HepG2 (cell line): Measurements from ENCODE around the gene SCGB1D4. TPM values are rescaled to one million over a fixed set of nuclear protein-coding genes. Genes with fewer than 3 reads are reported as not detected.

Experiments
- ATAC-seq: fragments of 200-7000 bp; cut with Tn5 transposase; 3 replicates; pipeline ENCODE4 v1.9.1; 2020; ENCODE audit warnings: mild to moderate bottlenecking, moderate library complexity
- BruUV-seq: library from RNA; stranded (reverse); fragments of 400-500 nt; replicated peaks from 2 replicates; lab custom pipeline; 2021; lab: Mats Ljungman, UMichigan
- CTCF ChIA-PET: fragments of 300-600 bp; formaldehyde crosslinking; extraction: SDS; loops from one replicate; lab custom pipeline; 2021; ENCODE audit warnings: low total read pairs, inconsistent platforms, low intra/inter-chr PET ratio; lab: Yijun Ruan, JAX
- POLR2A ChIA-PET: fragments of 350-600 bp; sonication (Branson Sonifier 250); formaldehyde crosslinking; loops from one replicate; lab custom pipeline; 2020; ENCODE audit warnings: antibody characterized with exemption, inconsistent platforms; lab: Yijun Ruan, JAX
- DNase-seq: peaks from one replicate; pipeline ENCODE4 v3.0.0-alpha.2; 2015; ENCODE audit warnings: low spot score
- FAIRE-seq: peaks from 3 replicates; lab custom pipeline; 2011; peaks lifted over from hg19 to GRCh38; lab: Jason Lieb, UNC
- H2AFZ ChIP-seq: one replicate; pipeline ENCODE4 v1.6.1; 2011; ENCODE audit warnings: low read length, inconsistent platforms
- H3K27ac ChIP-seq: fragments of 300-600 bp; 3 replicates; pipeline ENCODE4 v1.8.0; 2011; ENCODE audit warnings: mixed run types, mild to moderate bottlenecking, mixed read lengths, low read length, inconsistent platforms; ENCODE audit not compliant: insufficient read depth; ENCODE audit errors: extremely low read length
- H3K27me3 ChIP-seq, 2 experiments: fragments of 200-600 bp in 1 of 2; 2 replicates in 1 of 2; 3 replicates in 1 of 2; pipeline versions ENCODE4 v1.6.0 to v1.8.0; 2011; ENCODE audit warnings: low read length in 2 of 2, mild to moderate bottlenecking in 2 of 2, moderate library complexity in 2 of 2, inconsistent platforms in 1 of 2; ENCODE audit not compliant: insufficient read depth in 2 of 2, control insufficient read depth in 1 of 2
- H3K36me3 ChIP-seq, 2 experiments: fragments of 200-600 bp in 1 of 2; replicated peaks in 1 of 2; 2 replicates in 1 of 2; 3 replicates in 1 of 2; pipeline versions ENCODE4 v1.5.1 to v1.8.0; 2011; ENCODE audit warnings: low read length in 2 of 2, inconsistent platforms in 1 of 2; ENCODE audit not compliant: insufficient read depth in 2 of 2, control insufficient read depth in 1 of 2
- H3K4me1 ChIP-seq: 2 replicates; pipeline ENCODE4 v1.5.1; 2012; ENCODE audit warnings: low read length, inconsistent platforms; ENCODE audit not compliant: insufficient read depth
- H3K4me2 ChIP-seq: 2 replicates; pipeline ENCODE4 v1.6.0; 2011; ENCODE audit warnings: low read depth, low read length, inconsistent platforms
- H3K4me3 ChIP-seq, 3 experiments: fragments of 200-600 bp in 1 of 3; sonication (generic), shearing (Covaris generic) in 1 of 3; replicated peaks in 1 of 3; 2 replicates each; pipeline ENCODE4 v1.5.1; 2011 to 2016; ENCODE audit warnings: low read length in 3 of 3, inconsistent platforms in 2 of 3, low read depth in 2 of 3, mild to moderate bottlenecking in 2 of 3, control low read depth in 1 of 3, mixed read lengths in 1 of 3; ENCODE audit not compliant: insufficient read depth in 1 of 3
- H3K79me2 ChIP-seq: one replicate; pipeline ENCODE4 v1.6.1; 2011; ENCODE audit warnings: low read length, inconsistent platforms; ENCODE audit not compliant: insufficient read depth
- H3K9ac ChIP-seq: 2 replicates; pipeline ENCODE4 v1.6.0; 2011; ENCODE audit warnings: mild to moderate bottlenecking, low read depth, low read length, inconsistent platforms; ENCODE audit not compliant: insufficient read depth
- H3K9me3 ChIP-seq: 2 replicates; pipeline ENCODE4 v1.5.1; 2012; ENCODE audit warnings: mild to moderate bottlenecking, low read length
- H4K20me1 ChIP-seq: 2 replicates; pipeline ENCODE4 v1.6.0; 2011; ENCODE audit warnings: inconsistent platforms, mild to moderate bottlenecking, low read length, moderate library complexity; ENCODE audit not compliant: insufficient read depth
- ONECUT2 ChIP-seq: sonication (generic); formaldehyde crosslinking; IDR thresholded peaks from 2 replicates; pipeline ENCODE4 v1.4.0; 2020; ENCODE audit warnings: missing genetic modification reagents
- ZNF572 ChIP-seq: sonication (generic); formaldehyde crosslinking; IDR thresholded peaks from 2 replicates; pipeline ENCODE4 v1.5.1; 2020; ENCODE audit warnings: mild to moderate bottlenecking, missing genetic modification reagents
- ZNF775 ChIP-seq: sonication (generic); formaldehyde crosslinking; IDR thresholded peaks from 2 replicates; pipeline ENCODE4 v1.4.0; 2020; ENCODE audit warnings: missing genetic modification reagents, mild to moderate bottlenecking, moderate library complexity, borderline replicate concordance
- WGBS: methylation state at CpG from one replicate; pipeline ENCODE4 v1.1.6; 2017; ENCODE audit warnings: low lambda C conversion rate; 5-methylcytosine and 5-hydroxymethylcytosine counted together
- in situ Hi-C: cut with HindIII; loops from 2 replicates; pipeline ENCODE4 v1.10.0; 2017; ENCODE audit warnings: low pct_unique_long_range_greater_than_20kb; ENCODE audit not compliant: extremely low pct_ligation_motif_present
- intact Hi-C: fragments of 100-400 bp; cut with micrococcal nuclease; formaldehyde crosslinking; loops from one replicate; pipeline ENCODE4 v1.10.0; 2022; ENCODE audit not compliant: unreplicated experiment
- polyA plus RNA-seq, 8 experiments: library from polyadenylated mRNA; depleted of rRNA in 3 of 8; stranded (reverse) in 7 of 8; unstranded in 1 of 8; fragments of >200 nt; fragmentation: Illumina TruSeq in 4 of 8; extraction: Trizol in 4 of 8; gene quantifications; 2 replicates each; pipeline versions ENCODE4 v1.2.1 to v1.2.3, GENCODE V29; 2011 to 2016; ENCODE audit warnings: low read depth in 4 of 8, missing spikeins in 1 of 8, mixed read lengths in 1 of 8; ENCODE audit not compliant: insufficient read depth in 1 of 8
- total RNA-seq, 5 experiments: library from RNA; depleted of rRNA; stranded (reverse); fragments of >200 nt; fragmentation: Illumina TruSeq; extraction: Trizol; gene quantifications; 2 replicates each; pipeline ENCODE4 v1.2.3, GENCODE V29; 2016; ENCODE audit warnings: low read depth in 1 of 5
- TF ChIP-seq, protein P1 (sequence below): sonication (generic); formaldehyde crosslinking; IDR thresholded peaks from 2 replicates; pipeline ENCODE4 v1.8.1; 2022; ENCODE audit warnings: mild to moderate bottlenecking, missing genetic modification reagents
- TF ChIP-seq, protein P2 (sequence below): sonication (generic); formaldehyde crosslinking; conservative IDR thresholded peaks from 2 replicates; pipeline ENCODE4 v1.8.0; 2022; ENCODE audit warnings: mild to moderate bottlenecking, moderate library complexity, missing genetic modification reagents
- TF ChIP-seq, protein P3 (sequence below): sonication (generic); formaldehyde crosslinking; IDR thresholded peaks from 2 replicates; pipeline ENCODE4 v1.4.0; 2020; ENCODE audit warnings: missing genetic modification reagents, borderline replicate concordance
- TF ChIP-seq, protein P4 (sequence below): sonication (generic); formaldehyde crosslinking; IDR thresholded peaks from 2 replicates; pipeline ENCODE4 v1.8.0; 2022; ENCODE audit warnings: mild to moderate bottlenecking, missing genetic modification reagents, moderate library complexity

SCGB1D4 gene
- total and polyA plus RNA-seq, 2 of the 13 experiments (the other 11 are each of a cell fraction or from before 2014, with no cell fraction given) = not detected

DNA sequence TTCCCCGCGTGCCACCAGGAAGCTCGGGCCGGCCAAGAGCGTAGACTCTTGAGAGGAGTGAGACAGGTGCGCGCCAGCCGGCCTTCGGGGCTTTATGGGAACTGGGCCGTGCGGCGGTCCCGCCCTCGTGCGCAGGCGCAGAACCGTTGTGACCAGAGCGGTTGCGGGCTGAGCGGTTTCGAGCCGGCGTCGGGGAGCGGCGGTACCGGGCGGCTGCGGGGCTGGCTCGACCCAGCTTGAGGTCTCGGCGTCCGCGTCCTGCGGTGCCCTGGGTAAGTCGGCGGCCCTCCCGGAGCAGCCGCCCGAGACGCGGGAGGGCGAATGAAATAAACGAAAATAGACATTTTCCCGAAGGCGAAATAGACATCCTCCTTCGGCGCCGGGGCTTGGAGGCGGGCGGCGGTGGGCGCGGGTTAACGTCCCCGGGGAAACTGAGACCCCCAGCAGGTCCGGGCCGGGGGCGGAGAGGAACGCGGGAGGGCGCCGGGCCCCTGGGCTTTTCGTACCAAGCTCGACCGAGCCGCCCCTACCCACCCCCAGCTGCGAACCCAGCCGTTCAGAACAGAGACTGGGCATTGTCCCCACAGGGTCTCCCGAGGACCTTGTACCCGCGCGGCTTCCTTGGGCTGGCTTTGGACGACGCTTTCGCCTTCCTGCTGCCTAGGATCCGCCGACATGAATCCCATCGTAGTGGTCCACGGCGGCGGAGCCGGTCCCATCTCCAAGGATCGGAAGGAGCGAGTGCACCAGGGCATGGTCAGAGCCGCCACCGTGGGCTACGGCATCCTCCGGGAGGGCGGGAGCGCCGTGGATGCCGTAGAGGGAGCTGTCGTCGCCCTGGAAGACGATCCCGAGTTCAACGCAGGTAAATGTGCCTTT, 38.7 kb upstream of the SCGB1D4 start, which contains the start of gene ASRGL1:
Gene ASRGL1 (plus strand): TSS at position 146 of the 879 bp plus-strand sequence. CDS start 530 bp downstream, at position 676.
- no peaks in the 10 kb centered on the region for H4K20me1 ChIP-seq
- peaks cover 9% of the 10 kb centered on the region for H3K79me2 ChIP-seq
- DNase-seq = peak; percentile 43
- WGBS = 0% methylated on average over 13 of the region's 98 CpGs
- H2AFZ ChIP-seq = peak within 1 kb of the TSS; percentile 28
- H3K9ac ChIP-seq = peak within 1 kb of the TSS; percentile 68
- H3K27ac ChIP-seq = peak within 1 kb of the TSS; percentile 39
- in situ Hi-C loops = no loop called here
- BruUV-seq = no TSS peak
- ChIA-PET CTCF (no interaction called here), POLR2A (interaction anchor here (1.1 kb wide), 1 partner anchor 15 kb away, joined by 3 read pairs; no protein-coding TSS in a partner anchor)
- peaks cover 0 to 9% of the 10 kb centered on the region in 2 experiments; a peak in 1 of 5 replicates for H3K36me3 ChIP-seq
- H3K4me1 ChIP-seq = peaks cover 70% of the 10 kb centered on the region
- no peaks in the 10 kb centered on the region for H3K9me3 ChIP-seq
- peak within 1 kb of the TSS; percentile 82 for H3K4me2 ChIP-seq
- peaks cover 4 to 30% of the 10 kb centered on the region in 2 experiments; a peak in 3 of 5 replicates for H3K27me3 ChIP-seq
- ATAC-seq = peak; percentile 80
- intact Hi-C loops = no loop called here
- FAIRE-seq = no peak
- peak within 1 kb of the TSS; percentile 57 to 82 (median 73) for H3K4me3 ChIP-seq
- TF ChIP-seq, protein P1, sequence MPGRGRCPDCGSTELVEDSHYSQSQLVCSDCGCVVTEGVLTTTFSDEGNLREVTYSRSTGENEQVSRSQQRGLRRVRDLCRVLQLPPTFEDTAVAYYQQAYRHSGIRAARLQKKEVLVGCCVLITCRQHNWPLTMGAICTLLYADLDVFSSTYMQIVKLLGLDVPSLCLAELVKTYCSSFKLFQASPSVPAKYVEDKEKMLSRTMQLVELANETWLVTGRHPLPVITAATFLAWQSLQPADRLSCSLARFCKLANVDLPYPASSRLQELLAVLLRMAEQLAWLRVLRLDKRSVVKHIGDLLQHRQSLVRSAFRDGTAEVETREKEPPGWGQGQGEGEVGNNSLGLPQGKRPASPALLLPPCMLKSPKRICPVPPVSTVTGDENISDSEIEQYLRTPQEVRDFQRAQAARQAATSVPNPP (CRISPR knock-in tag) = 0 out of 2 replicates have a peak, but pooled peaks have one; percentile 26
- TF ChIP-seq, protein P2, sequence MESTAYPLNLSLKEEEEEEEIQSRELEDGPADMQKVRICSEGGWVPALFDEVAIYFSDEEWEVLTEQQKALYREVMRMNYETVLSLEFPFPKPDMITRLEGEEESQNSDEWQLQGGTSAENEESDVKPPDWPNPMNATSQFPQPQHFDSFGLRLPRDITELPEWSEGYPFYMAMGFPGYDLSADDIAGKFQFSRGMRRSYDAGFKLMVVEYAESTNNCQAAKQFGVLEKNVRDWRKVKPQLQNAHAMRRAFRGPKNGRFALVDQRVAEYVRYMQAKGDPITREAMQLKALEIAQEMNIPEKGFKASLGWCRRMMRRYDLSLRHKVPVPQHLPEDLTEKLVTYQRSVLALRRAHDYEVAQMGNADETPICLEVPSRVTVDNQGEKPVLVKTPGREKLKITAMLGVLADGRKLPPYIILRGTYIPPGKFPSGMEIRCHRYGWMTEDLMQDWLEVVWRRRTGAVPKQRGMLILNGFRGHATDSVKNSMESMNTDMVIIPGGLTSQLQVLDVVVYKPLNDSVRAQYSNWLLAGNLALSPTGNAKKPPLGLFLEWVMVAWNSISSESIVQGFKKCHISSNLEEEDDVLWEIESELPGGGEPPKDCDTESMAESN (CRISPR knock-in tag) = peak; percentile 79
- TF ChIP-seq, protein P3, sequence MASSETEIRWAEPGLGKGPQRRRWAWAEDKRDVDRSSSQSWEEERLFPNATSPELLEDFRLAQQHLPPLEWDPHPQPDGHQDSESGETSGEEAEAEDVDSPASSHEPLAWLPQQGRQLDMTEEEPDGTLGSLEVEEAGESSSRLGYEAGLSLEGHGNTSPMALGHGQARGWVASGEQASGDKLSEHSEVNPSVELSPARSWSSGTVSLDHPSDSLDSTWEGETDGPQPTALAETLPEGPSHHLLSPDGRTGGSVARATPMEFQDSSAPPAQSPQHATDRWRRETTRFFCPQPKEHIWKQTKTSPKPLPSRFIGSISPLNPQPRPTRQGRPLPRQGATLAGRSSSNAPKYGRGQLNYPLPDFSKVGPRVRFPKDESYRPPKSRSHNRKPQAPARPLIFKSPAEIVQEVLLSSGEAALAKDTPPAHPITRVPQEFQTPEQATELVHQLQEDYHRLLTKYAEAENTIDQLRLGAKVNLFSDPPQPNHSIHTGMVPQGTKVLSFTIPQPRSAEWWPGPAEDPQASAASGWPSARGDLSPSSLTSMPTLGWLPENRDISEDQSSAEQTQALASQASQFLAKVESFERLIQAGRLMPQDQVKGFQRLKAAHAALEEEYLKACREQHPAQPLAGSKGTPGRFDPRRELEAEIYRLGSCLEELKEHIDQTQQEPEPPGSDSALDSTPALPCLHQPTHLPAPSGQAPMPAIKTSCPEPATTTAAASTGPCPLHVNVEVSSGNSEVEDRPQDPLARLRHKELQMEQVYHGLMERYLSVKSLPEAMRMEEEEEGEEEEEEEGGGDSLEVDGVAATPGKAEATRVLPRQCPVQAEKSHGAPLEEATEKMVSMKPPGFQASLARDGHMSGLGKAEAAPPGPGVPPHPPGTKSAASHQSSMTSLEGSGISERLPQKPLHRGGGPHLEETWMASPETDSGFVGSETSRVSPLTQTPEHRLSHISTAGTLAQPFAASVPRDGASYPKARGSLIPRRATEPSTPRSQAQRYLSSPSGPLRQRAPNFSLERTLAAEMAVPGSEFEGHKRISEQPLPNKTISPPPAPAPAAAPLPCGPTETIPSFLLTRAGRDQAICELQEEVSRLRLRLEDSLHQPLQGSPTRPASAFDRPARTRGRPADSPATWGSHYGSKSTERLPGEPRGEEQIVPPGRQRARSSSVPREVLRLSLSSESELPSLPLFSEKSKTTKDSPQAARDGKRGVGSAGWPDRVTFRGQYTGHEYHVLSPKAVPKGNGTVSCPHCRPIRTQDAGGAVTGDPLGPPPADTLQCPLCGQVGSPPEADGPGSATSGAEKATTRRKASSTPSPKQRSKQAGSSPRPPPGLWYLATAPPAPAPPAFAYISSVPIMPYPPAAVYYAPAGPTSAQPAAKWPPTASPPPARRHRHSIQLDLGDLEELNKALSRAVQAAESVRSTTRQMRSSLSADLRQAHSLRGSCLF (CRISPR knock-in tag) = no peak
- TF ChIP-seq ONECUT2 (CRISPR knock-in tag) = no peak
- TF ChIP-seq ZNF775 (CRISPR knock-in tag) = no peak
- TF ChIP-seq, protein P4, sequence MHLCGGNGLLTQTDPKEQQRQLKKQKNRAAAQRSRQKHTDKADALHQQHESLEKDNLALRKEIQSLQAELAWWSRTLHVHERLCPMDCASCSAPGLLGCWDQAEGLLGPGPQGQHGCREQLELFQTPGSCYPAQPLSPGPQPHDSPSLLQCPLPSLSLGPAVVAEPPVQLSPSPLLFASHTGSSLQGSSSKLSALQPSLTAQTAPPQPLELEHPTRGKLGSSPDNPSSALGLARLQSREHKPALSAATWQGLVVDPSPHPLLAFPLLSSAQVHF (CRISPR knock-in tag) = peak; percentile 71; the same call in 1 of the 2 replicates
- TF ChIP-seq ZNF572 (CRISPR knock-in tag) = no peak
